ENCODE measurements around the gene KLHL6. TPM values are rescaled to one million over a fixed set of nuclear protein-coding genes. Genes with fewer than 3 reads are reported as not detected.

The KLHL6 gene
- total RNA-seq, 1 donor from 2014 or later: 36.7 TPM

- no peak for DNase-seq
- H3K36me3 ChIP-seq: peaks cover 28% of the 10 kb centered on the region
- intact Hi-C loops (cut with DNase I): no loop called here
These were observed 64.2 kb downstream of the KLHL6 start for GRCh38 chr3:183491109-183491922.

GRCh38 chr3:183490653-183491052, 64.9 kb downstream of the KLHL6 start:
- Histone ChIP-seq H3K9me3 (no peaks in the 10 kb centered on the region), H3K36me3 (peaks cover 28% of the 10 kb centered on the region), H3K27me3 (ENCODE audit: low read depth) (no peaks in the 10 kb centered on the region), H3K4me1 (peaks cover 3% of the 10 kb centered on the region), H3K27ac (no peak overlapping the region), H3K4me3 (no peak overlapping the region)
- ATAC-seq (peak; percentile 26 to 51), DNase-seq (no peak)
- TF ChIP-seq CTCF (IDR thresholded peaks at IDR 0.05): no peak
- intact Hi-C loops (cut with DNase I): no loop called here

More at GRCh38 chr3:183491109-183491922, 64.2 kb downstream of the KLHL6 start:
- H3K27me3 ChIP-seq (ENCODE audit: low read depth): no peaks in the 10 kb centered on the region
- no peak for TF ChIP-seq CTCF (IDR thresholded peaks at IDR 0.05)
- no peak overlapping the region for H3K4me3 ChIP-seq
- no peak for ATAC-seq
- H3K4me1 ChIP-seq: peaks cover 3% of the 10 kb centered on the region
- no peak overlapping the region for H3K27ac ChIP-seq
- no peaks in the 10 kb centered on the region for H3K9me3 ChIP-seq

GRCh38 chr3:183490211-183490601, 65.3 kb downstream of the KLHL6 start:
- Histone ChIP-seq H3K4me3 (no peak overlapping the region), H3K4me1 (peaks cover 3% of the 10 kb centered on the region), H3K9me3 (no peaks in the 10 kb centered on the region), H3K27ac (no peak overlapping the region), H3K36me3 (peaks cover 28% of the 10 kb centered on the region), H3K27me3 (ENCODE audit: low read depth) (no peaks in the 10 kb centered on the region)
- ATAC-seq: no peak
- no peak for TF ChIP-seq CTCF (IDR thresholded peaks at IDR 0.05)
- DNase-seq: no peak
- intact Hi-C loops (cut with DNase I): no loop called here

GRCh38 chr3:183489455-183490210, 65.9 kb downstream of the KLHL6 start:
- no peak for ATAC-seq
- Histone ChIP-seq H3K27me3 (ENCODE audit: low read depth) (no peaks in the 10 kb centered on the region), H3K4me1 (peaks cover 3% of the 10 kb centered on the region), H3K36me3 (peaks cover 28% of the 10 kb centered on the region), H3K9me3 (no peaks in the 10 kb centered on the region), H3K4me3 (no peak overlapping the region), H3K27ac (no peak overlapping the region)
- no peak for DNase-seq
- TF ChIP-seq CTCF (IDR thresholded peaks at IDR 0.05): no peak
- intact Hi-C loops (cut with DNase I): no loop called here

- intact Hi-C loops (cut with DNase I): no loop called here
- Histone ChIP-seq H3K27me3 (ENCODE audit: low read depth) (no peaks in the 10 kb centered on the region), H3K9me3 (no peaks in the 10 kb centered on the region), H3K27ac (no peak overlapping the region), H3K4me3 (no peak overlapping the region), H3K36me3 (peaks cover 19% of the 10 kb centered on the region), H3K4me1 (peaks cover 7% of the 10 kb centered on the region)
- DNase-seq (no peak), ATAC-seq (no peak)
- no peak for TF ChIP-seq CTCF (IDR thresholded peaks at IDR 0.05)
These were observed 67.2 kb downstream of the KLHL6 start for GRCh38 chr3:183488343-183488742.

Data from lower lobe of right lung (tissue), 2 donors.